ENCODE measurements around the gene FUBP3. TPM values are rescaled to one million over a fixed set of nuclear protein-coding genes. Genes with fewer than 3 reads are reported as not detected.
A peak's percentile ranks its signal among the peaks of the same experiment; 100 is the strongest.

Gene FUBP3
- total RNA-seq, 1 donor from 2014 or later, result 22.6 TPM

- H3K27ac ChIP-seq (replicated peaks), result no peak overlapping the region
- no peaks in the 10 kb centered on the region for H3K9me3 ChIP-seq (replicated peaks)
- no peak for DNase-seq
- intact Hi-C loops (cut with micrococcal nuclease), result no loop called here
- no peaks in the 10 kb centered on the region for H3K36me3 ChIP-seq
- H3K4me3 ChIP-seq, result peak overlapping the region; percentile 58
- TF ChIP-seq, protein P1, sequence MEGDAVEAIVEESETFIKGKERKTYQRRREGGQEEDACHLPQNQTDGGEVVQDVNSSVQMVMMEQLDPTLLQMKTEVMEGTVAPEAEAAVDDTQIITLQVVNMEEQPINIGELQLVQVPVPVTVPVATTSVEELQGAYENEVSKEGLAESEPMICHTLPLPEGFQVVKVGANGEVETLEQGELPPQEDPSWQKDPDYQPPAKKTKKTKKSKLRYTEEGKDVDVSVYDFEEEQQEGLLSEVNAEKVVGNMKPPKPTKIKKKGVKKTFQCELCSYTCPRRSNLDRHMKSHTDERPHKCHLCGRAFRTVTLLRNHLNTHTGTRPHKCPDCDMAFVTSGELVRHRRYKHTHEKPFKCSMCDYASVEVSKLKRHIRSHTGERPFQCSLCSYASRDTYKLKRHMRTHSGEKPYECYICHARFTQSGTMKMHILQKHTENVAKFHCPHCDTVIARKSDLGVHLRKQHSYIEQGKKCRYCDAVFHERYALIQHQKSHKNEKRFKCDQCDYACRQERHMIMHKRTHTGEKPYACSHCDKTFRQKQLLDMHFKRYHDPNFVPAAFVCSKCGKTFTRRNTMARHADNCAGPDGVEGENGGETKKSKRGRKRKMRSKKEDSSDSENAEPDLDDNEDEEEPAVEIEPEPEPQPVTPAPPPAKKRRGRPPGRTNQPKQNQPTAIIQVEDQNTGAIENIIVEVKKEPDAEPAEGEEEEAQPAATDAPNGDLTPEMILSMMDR (IDR thresholded peaks at IDR 0.05; ENCODE audit: borderline replicate concordance), result no peak
- peaks cover 100% of the 10 kb centered on the region for H3K27me3 ChIP-seq (ENCODE audit: low read depth)
- peaks cover 63% of the 10 kb centered on the region for H3K4me1 ChIP-seq
These were observed 81.5 kb downstream of the FUBP3 start for GRCh38 chr9:130660683-130661450.

- Histone ChIP-seq H3K27me3 (ENCODE audit: low read depth) (peaks cover 100% of the 10 kb centered on the region), H3K36me3 (no peaks in the 10 kb centered on the region), H3K27ac (replicated peaks) (no peak overlapping the region), H3K4me1 (peaks cover 71% of the 10 kb centered on the region), H3K4me3 (peak overlapping the region; percentile 58), H3K9me3 (replicated peaks) (no peaks in the 10 kb centered on the region)
- no peak for DNase-seq
- intact Hi-C loops (cut with micrococcal nuclease), result no loop called here
- TF ChIP-seq, protein P1 (IDR thresholded peaks at IDR 0.05; ENCODE audit: borderline replicate concordance), result no peak
These were observed 82.2 kb downstream of the FUBP3 start for GRCh38 chr9:130661451-130662098.

DNA sequence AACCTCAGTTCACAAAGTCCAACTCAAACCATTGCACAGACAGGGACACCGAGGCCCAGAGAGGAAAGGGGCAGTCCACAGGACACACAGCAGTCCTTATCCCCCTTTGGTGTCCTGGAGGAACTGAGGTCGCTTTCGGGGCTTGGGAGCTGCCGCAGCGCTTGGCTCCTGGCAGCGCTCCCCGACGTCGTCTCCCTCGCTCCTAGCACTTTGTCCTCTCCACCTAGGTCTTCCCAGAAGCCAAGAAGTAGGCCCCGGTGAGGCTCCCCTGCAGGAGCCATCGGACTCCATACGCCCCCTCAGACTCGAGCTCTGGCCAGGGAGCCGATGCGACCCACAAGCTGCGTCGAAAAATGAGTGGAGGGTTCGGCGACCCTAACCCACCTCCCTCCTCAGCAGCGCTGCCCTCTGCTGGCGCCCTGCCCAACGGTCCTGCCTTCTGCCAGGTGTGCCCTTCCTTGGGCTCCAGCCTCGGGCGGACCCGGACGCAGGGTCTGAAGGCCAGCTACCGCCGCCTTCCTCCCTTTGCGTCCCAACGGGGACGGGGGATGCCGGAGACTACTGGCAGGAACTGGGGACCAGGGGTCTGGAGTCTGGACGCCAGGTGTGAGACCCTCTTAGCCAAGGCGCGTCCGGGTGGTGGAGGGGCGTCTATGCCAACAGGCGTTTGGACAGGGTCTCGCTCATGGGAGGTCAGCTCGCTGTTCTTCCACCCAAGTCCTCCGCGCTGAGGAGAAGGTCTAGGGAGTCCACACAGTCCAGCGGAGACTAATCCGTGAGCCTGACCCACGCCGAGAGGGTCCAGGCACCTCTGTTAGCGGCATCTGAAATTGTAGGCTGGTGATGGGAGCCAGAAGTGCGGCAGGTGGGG is 83.0 kb downstream of the FUBP3 start:
- intact Hi-C loops (cut with micrococcal nuclease), result no loop called here
- H3K27ac ChIP-seq (replicated peaks), result no peak overlapping the region
- no peaks in the 10 kb centered on the region for H3K36me3 ChIP-seq
- DNase-seq, result no peak
- H3K9me3 ChIP-seq (replicated peaks), result no peaks in the 10 kb centered on the region
- H3K27me3 ChIP-seq (ENCODE audit: low read depth), result peaks cover 100% of the 10 kb centered on the region
- peaks cover 72% of the 10 kb centered on the region for H3K4me1 ChIP-seq
- H3K4me3 ChIP-seq, result peak overlapping the region; percentile 43
- TF ChIP-seq, protein P1 (IDR thresholded peaks at IDR 0.05; ENCODE audit: borderline replicate concordance), result no peak

DNA sequence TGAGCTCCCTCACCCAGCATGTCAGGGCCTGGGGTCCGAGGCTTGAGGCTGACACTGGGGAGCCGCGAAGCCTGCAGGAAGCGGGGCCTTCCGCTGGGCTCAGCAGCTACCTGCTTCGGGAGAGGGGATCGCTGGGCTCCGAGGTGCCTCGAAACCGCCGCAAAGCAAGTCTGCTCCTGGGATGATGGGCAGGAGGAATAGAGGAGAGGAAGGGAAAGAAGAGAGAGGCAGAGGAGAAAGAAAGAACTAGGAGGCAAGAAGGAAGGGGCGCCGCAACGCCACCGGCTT is 83.5 kb downstream of the FUBP3 start:
- Histone ChIP-seq H3K4me1 (peaks cover 72% of the 10 kb centered on the region), H3K36me3 (no peaks in the 10 kb centered on the region), H3K27ac (replicated peaks) (no peak overlapping the region), H3K9me3 (replicated peaks) (no peaks in the 10 kb centered on the region), H3K4me3 (peak overlapping the region; percentile 43), H3K27me3 (ENCODE audit: low read depth) (peaks cover 100% of the 10 kb centered on the region)
- TF ChIP-seq, protein P1 (IDR thresholded peaks at IDR 0.05; ENCODE audit: borderline replicate concordance), result no peak
- no peak for DNase-seq
- intact Hi-C loops (cut with micrococcal nuclease), result no loop called here

GRCh38 chr9:130663258-130663976 is 84.0 kb downstream of the FUBP3 start:
- H3K4me3 ChIP-seq, result peak overlapping the region; percentile 43
- H3K4me1 ChIP-seq, result peaks cover 72% of the 10 kb centered on the region
- TF ChIP-seq, protein P1 (IDR thresholded peaks at IDR 0.05; ENCODE audit: borderline replicate concordance), result no peak
- intact Hi-C loops (cut with micrococcal nuclease), result no loop called here
- H3K9me3 ChIP-seq (replicated peaks), result no peaks in the 10 kb centered on the region
- H3K27me3 ChIP-seq (ENCODE audit: low read depth), result peaks cover 100% of the 10 kb centered on the region
- no peak for DNase-seq
- H3K36me3 ChIP-seq, result no peaks in the 10 kb centered on the region
- H3K27ac ChIP-seq (replicated peaks), result no peak overlapping the region
